Astrocyte (in vitro differentiated cells and primary cell): ENCODE measurements around the gene FGD4.

Experiments used
- CTCF ChIP-seq: IDR thresholded peaks from 2 replicates; pipeline ENCODE4 v1.5.1; 2011; ENCODE audit warnings: low read depth, mild to moderate bottlenecking, inconsistent platforms, low read length, moderate library complexity; ENCODE audit not compliant: insufficient read depth
- EZH2 ChIP-seq: IDR thresholded peaks from 2 replicates; pipeline ENCODE4 v1.6.1; 2012; ENCODE audit warnings: mild to moderate bottlenecking, low read length, inconsistent platforms; ENCODE audit not compliant: insufficient read depth

- no peak for TF ChIP-seq CTCF
- TF ChIP-seq EZH2 = no peak
Observed at GRCh38 chr12:32567296-32567674, 167.9 kb downstream of the FGD4 start.
